ENCODE measurements around the gene RGS10. TPM values are rescaled to one million over a fixed set of nuclear protein-coding genes. Genes with fewer than 3 reads are reported as not detected.
"Not testable (repeated sequence)": the region's sequence is repeated elsewhere in the genome, so short reads cannot be mapped to it uniquely, and the experiment has no call there.

Gene RGS10
- total and polyA plus RNA-seq, 2 experiments from 2014 or later: 16.8 to 26.8 TPM

GRCh38 chr10:119535305-119535704 lies 7.2 kb downstream of the RGS10 start:
- no peak overlapping the region for H3K4me3 Mint-ChIP-seq
- H3K27me3 ChIP-seq (ENCODE audit: insufficient read depth): peaks cover 8% of the 10 kb centered on the region
- H4K20me1 ChIP-seq (replicated peaks; ENCODE audit: insufficient read depth): no peaks in the 10 kb centered on the region; the same call in 1 of the 2 replicates
- no peak overlapping the region for H3K27ac ChIP-seq (ENCODE audit: low read depth)
- no peaks in the 10 kb centered on the region for H3K36me3 ChIP-seq (ENCODE audit: insufficient read depth)
- DNase-seq (ENCODE audit: low spot score): no peak
- no peaks in the 10 kb centered on the region for H3K9me2 ChIP-seq (ENCODE audit: insufficient read depth)
- peaks cover 14% of the 10 kb centered on the region for H3K27me3 Mint-ChIP-seq (ENCODE audit: insufficient read depth, low read depth, poor library complexity)
- no peaks in the 10 kb centered on the region for H3K79me2 ChIP-seq (replicated peaks; ENCODE audit: insufficient read depth)
- no peaks in the 10 kb centered on the region for H3F3A ChIP-seq (replicated peaks; ENCODE audit: low read depth)
- H3K9me3 Mint-ChIP-seq: no peaks in the 10 kb centered on the region
- TF ChIP-seq ZNF331 (CRISPR knock-in tag; IDR thresholded peaks at IDR 0.05; ENCODE audit: low read depth): no peak
- TF ChIP-seq REST (IDR thresholded peaks at IDR 0.05; ENCODE audit: unreplicated experiment): no peak
- TF ChIP-seq NANOG (IDR thresholded peaks at IDR 0.05; ENCODE audit: borderline replicate concordance): no peak
- no peak for TF ChIP-seq POLR2AphosphoS5 (IDR thresholded peaks at IDR 0.05; ENCODE audit: low read depth)
- H3K27ac Mint-ChIP-seq: no peak overlapping the region
- no peak overlapping the region for H3K4me2 ChIP-seq
- no peak for ATAC-seq
- peaks cover 13% of the 10 kb centered on the region for H3K4me1 Mint-ChIP-seq
- H3K4me1 ChIP-seq (ENCODE audit: insufficient read depth): no peaks in the 10 kb centered on the region
- no peak overlapping the region for H2AFZ ChIP-seq
- no peaks in the 10 kb centered on the region for H3K36me3 Mint-ChIP-seq (ENCODE audit: low read depth)
- H3K4me3 ChIP-seq: no peak overlapping the region

GRCh38 chr10:119533473-119533872 lies 9.0 kb downstream of the RGS10 start:
- no peaks in the 10 kb centered on the region for H3K36me3 ChIP-seq (ENCODE audit: insufficient read depth)
- Mint-ChIP-seq H3K27ac (no peak overlapping the region), H3K4me3 (no peak overlapping the region), H3K27me3 (ENCODE audit: insufficient read depth, low read depth, poor library complexity) (peaks cover 4% of the 10 kb centered on the region), H3K9me3 (no peaks in the 10 kb centered on the region), H3K36me3 (ENCODE audit: low read depth) (no peaks in the 10 kb centered on the region), H3K4me1 (peaks cover 10% of the 10 kb centered on the region)
- H3K9me2 ChIP-seq (ENCODE audit: insufficient read depth): no peaks in the 10 kb centered on the region
- H3K27ac ChIP-seq (ENCODE audit: low read depth): no peak overlapping the region
- H3K4me3 ChIP-seq: no peak overlapping the region
- H2AFZ ChIP-seq: no peak overlapping the region
- no peak for TF ChIP-seq CREB1 (CRISPR knock-in tag; IDR thresholded peaks at IDR 0.05; ENCODE audit: low read depth)
- no peak for TF ChIP-seq POLR2AphosphoS5 (IDR thresholded peaks at IDR 0.05; ENCODE audit: low read depth)
- TF ChIP-seq REST (IDR thresholded peaks at IDR 0.05; ENCODE audit: unreplicated experiment): no peak
- TF ChIP-seq STAT1 (IDR thresholded peaks at IDR 0.05; ENCODE audit: unreplicated experiment): no peak
- no peak for TF ChIP-seq NANOG (IDR thresholded peaks at IDR 0.05; ENCODE audit: borderline replicate concordance)
- TF ChIP-seq CTCF (conservative IDR thresholded peaks at IDR 0.05; ENCODE audit: low read depth in 2 of 2): no peak
- H3K4me1 ChIP-seq (ENCODE audit: insufficient read depth): no peaks in the 10 kb centered on the region
- H3K4me2 ChIP-seq: no peak overlapping the region
- DNase-seq (ENCODE audit: low spot score) (no peak), ATAC-seq (no peak)
- H3F3A ChIP-seq (replicated peaks; ENCODE audit: low read depth): no peaks in the 10 kb centered on the region
- no peaks in the 10 kb centered on the region for H3K79me2 ChIP-seq (replicated peaks; ENCODE audit: insufficient read depth)
- no peaks in the 10 kb centered on the region for H3K27me3 ChIP-seq (ENCODE audit: insufficient read depth)
- H4K20me1 ChIP-seq (replicated peaks; ENCODE audit: insufficient read depth): no peaks in the 10 kb centered on the region; the same call in 1 of the 2 replicates

- H3K27me3 ChIP-seq (ENCODE audit: insufficient read depth); H3K9me3 Mint-ChIP-seq; H3K27me3 Mint-ChIP-seq (ENCODE audit: insufficient read depth, low read depth, poor library complexity); H3K4me3 Mint-ChIP-seq; H3K79me2 ChIP-seq (replicated peaks; ENCODE audit: insufficient read depth); ATAC-seq; H4K20me1 ChIP-seq (replicated peaks; ENCODE audit: insufficient read depth); H2AFZ ChIP-seq; H3F3A ChIP-seq (replicated peaks; ENCODE audit: low read depth); H3K4me2 ChIP-seq; DNase-seq (ENCODE audit: low spot score); H3K36me3 ChIP-seq (ENCODE audit: insufficient read depth); H3K9me2 ChIP-seq (ENCODE audit: insufficient read depth); H3K27ac ChIP-seq (ENCODE audit: low read depth); H3K4me1 Mint-ChIP-seq; H3K27ac Mint-ChIP-seq; H3K4me1 ChIP-seq (ENCODE audit: insufficient read depth); H3K36me3 Mint-ChIP-seq (ENCODE audit: low read depth); H3K4me3 ChIP-seq: not testable (repeated sequence)
Measured at GRCh38 chr10:119532791-119533190, 9.7 kb downstream of the RGS10 start.
